ENCODE data around the gene C1QB.

DNA sequence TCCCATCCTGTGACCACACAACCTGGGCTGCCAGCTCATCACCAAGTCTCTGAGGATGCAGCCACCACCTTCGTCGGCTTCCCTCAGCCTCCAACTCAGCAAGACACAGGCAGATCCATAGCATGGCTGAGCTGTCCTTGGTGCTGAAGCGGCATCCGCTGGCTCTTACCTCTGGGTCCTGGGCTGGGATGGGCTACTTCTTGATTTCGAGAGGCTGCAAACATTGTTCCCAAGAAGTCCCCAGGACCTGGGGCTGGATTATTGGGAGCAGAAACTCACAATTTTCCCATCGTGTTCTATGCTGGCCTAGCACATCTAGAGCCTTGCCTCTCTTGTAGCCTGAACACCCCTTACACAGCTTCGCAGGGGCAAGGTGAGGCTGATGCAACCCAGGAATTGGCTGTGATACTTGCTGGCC is 41.5 kb upstream of the C1QB start:
- TF ChIP-seq POLR2AphosphoS5 (IDR thresholded peaks at IDR 0.05) = no peak
- TF ChIP-seq, protein P1, sequence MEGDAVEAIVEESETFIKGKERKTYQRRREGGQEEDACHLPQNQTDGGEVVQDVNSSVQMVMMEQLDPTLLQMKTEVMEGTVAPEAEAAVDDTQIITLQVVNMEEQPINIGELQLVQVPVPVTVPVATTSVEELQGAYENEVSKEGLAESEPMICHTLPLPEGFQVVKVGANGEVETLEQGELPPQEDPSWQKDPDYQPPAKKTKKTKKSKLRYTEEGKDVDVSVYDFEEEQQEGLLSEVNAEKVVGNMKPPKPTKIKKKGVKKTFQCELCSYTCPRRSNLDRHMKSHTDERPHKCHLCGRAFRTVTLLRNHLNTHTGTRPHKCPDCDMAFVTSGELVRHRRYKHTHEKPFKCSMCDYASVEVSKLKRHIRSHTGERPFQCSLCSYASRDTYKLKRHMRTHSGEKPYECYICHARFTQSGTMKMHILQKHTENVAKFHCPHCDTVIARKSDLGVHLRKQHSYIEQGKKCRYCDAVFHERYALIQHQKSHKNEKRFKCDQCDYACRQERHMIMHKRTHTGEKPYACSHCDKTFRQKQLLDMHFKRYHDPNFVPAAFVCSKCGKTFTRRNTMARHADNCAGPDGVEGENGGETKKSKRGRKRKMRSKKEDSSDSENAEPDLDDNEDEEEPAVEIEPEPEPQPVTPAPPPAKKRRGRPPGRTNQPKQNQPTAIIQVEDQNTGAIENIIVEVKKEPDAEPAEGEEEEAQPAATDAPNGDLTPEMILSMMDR (IDR thresholded peaks at IDR 0.05) = no peak
- no peak for TF ChIP-seq POLR2A (IDR thresholded peaks at IDR 0.05)

Measured in sigmoid colon (tissue), 4 donors.